NCI-H1417 (cell line): ENCODE measurements around the gene CARD19.
"Not testable (repeated sequence)": the region's sequence is repeated elsewhere in the genome, so short reads cannot be mapped to it uniquely, and the experiment has no call there.

Experiments used
- DNase-seq, 3 experiments: peaks; one replicate each; lab custom pipeline; 2025; lab: John Stamatoyannopoulos, UW

Gene CARD19

DNA sequence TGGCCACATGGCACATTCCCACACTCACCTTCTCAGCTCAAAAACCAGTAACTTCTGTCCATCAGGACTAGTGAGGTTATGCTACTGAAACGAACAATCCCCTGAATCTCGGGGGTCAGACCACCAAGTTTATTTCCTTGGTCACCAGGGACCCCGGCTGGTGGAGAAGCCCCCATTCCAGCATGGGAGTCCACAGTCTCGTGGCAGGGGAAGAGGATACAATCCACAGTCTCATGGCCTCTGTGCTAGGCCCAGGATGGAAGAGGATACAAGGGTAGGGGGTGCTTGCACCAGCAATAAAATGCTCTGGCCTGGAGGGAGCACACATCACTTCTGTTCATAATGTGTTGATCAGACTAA is 7.4 kb upstream of the CARD19 start:
- no peak for DNase-seq

GRCh38 chr9:93089024-93089423 is 7.0 kb upstream of the CARD19 start:
- DNase-seq: no peak

- no peak for DNase-seq
Observed at GRCh38 chr9:93089481-93089991, 6.5 kb upstream of the CARD19 start.

DNA sequence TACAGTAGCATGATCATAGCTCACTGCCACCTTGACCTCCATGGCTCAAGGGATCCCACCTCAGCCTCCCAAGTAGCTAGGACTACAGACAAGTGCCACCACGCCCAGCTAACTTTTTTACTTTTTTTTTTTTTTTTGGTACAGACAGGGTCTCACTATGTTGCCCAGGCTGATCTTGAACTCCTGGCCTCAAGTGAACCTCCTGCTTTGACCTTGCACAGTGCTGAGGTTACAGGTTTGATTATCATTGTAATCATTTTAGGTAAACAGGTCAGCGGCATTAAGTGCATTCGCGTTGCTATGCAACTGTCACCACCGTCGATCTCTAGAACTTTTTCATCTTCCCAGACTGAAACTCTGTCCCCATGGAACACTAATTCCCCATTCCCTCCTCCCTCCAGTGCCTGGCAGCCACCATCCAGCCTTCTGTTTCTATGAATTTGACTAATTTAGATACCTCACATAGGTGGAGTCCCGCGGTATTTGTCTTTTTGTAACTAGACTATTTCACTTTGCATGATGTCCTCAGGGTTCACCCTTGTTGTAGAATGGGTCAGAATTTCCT is 5.8 kb upstream of the CARD19 start:
- DNase-seq: no peak

- DNase-seq: no peak
Observed at GRCh38 chr9:93091056-93091452, 5.0 kb upstream of the CARD19 start.

- DNase-seq: no peak
Observed at GRCh38 chr9:93091453-93092081, 4.5 kb upstream of the CARD19 start.

DNA sequence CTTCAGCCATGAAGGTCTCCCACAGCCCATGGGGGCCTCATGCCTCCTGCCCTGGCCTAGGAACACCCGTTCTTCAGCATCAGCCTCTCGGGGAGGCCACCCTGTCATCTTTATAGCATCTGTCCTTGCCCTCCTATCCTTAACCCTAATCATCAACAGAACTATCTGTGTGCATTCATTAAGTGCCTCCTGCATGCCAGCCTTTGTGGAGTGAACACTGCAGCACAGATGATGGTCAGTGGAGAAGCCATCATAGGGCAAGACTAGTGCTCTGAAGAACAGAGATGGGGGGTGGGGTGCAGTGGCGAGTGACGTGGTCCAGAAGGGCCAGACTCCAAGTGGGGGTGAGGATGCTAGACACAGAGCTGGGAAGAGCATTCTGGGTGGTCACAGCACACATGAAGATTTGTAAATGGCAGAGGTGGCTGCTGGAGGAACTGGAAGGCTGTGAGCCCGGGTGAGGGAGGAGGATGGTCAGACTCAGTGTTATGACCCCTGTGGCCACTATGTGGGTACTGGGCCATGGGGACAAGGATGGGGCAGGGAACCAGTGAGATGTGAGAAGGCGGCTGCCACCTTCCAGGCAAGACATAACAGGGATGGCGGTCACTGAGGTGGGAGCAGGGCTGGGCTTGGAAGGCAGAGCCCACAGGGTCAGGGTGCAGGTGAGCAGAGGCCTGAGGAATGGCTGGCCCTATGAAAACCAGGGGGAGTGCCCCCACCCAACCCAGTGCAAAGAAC is 3.6 kb upstream of the CARD19 start:
- DNase-seq: no peak

- no peak for DNase-seq
Observed at GRCh38 chr9:93093127-93093876, 2.7 kb upstream of the CARD19 start.

GRCh38 chr9:93093877-93094657 is 1.9 kb upstream of the CARD19 start:
- no peak for DNase-seq

- DNase-seq: peak in 1 of 3 experiments; percentile 52
Observed at GRCh38 chr9:93094658-93095204, 1.3 kb upstream of the CARD19 start.

DNA sequence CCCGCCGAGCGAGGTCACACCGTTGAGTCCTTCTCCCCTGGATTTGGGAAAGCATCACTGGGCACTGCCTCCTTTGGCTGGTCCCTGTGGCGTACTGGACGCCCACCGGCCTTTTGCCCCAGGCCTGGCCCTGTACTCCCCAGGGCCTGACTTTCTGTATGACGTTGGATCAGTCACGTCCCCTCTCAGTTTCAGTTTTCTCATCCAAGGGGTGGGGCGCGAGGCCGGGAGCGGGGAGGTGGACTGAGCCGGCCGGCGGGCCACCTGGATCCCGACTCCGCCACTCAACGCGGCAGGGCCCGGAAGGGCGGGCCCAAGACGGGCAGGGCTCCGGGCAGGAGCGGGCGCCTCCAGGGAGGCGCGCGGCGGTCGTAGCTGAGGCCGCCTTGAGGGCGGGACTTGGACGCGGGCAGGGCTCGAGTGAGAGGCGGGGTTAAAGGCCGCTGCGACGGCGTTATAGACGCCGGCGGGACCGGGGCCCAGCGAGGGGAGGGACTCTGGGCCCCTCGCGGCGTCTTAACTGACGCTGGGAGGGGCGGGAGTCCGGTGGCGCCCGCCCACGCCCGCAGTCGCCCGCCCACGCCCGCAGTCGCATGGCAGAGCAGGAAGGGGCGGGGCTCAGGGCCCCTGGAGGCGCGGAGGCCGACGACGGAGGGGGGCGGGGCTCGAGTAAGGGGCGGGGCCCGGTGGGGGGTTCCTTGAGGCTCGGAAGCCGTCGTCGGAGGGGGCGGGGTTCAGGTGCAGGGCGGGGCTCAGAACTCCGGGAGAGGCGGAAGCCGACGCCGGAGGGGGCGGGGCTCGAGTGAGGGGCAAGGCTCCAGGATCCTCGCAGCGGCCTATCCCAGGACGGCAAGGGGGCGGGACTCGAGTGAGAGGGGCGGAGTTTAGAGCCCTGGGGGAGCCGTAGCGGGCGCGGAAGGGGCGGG is 549 bp upstream of the CARD19 start:
- DNase-seq: peak; percentile 95 to 100 (median 100)

DNA sequence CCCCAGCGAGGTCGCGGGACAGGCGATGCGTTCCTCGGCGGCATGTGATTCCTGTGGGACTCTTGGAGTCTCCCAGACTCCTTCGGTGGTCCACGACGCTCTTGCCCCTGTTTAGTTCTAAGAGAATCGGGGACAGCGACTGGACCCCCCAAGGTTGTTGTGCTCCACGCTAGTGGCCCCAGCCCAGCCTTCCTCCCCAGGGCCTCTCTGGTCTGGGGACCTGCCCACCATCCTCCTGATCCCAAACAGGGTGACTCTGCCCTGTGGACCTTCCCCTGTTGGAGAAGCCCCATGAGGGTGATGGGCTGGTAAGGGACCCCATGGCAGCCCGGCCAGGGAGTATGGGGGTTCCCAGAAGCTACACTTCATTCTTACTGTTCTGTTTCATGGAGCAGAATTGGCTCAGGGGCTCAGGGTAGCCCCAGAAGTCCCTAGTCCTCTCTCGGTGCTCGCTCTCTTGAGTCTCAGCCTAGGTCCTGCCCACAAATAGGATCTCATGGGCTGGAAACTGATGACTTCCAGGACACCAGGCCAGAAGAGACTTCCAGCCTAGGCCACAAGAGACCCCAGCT is 880 bp downstream of the CARD19 start:
- DNase-seq: peak in 1 of 3 experiments; percentile 49

DNA sequence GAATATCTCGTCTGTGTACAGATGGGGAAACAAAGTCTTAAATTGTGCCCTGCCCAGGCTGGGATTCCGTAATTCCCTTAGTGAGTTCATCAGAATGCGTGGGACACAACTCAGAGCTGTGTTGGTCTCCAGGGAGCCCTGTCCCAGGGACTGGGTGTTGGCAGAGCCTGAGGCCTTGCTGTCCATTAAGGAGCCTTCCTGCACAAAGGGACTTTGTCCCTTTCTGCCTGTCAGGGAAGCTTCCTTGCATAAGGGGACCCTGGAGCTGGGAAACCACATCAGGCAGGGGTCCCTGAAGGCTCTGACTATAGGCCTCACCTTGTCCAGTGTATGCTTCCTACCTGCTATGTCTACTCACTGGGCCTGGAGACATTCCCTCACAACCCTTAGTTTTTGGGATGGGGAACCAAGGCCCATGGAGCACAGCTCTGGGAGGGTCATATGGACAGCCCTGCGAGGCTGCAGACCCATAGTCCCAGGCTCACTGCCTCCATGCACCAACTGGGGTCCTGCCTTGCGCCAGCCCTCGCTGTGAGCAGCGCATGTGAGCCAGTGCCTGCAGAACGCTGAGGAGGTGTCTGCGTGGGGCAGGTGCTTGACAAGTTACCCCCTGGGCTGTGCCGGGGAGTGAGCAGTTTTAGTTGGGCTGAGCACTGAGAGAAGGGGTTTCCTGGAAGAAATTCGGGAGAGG is 1.6 kb downstream of the CARD19 start:
- DNase-seq: no peak

GRCh38 chr9:93098236-93098946 is 2.4 kb downstream of the CARD19 start:
- DNase-seq: no peak

- no peak for DNase-seq
Observed at GRCh38 chr9:93099551-93100275, 3.7 kb downstream of the CARD19 start.

GRCh38 chr9:93100276-93100636 is 4.2 kb downstream of the CARD19 start:
- DNase-seq: no peak

GRCh38 chr9:93101086-93101485 is 5.1 kb downstream of the CARD19 start:
- DNase-seq: not testable (repeated sequence)

DNA sequence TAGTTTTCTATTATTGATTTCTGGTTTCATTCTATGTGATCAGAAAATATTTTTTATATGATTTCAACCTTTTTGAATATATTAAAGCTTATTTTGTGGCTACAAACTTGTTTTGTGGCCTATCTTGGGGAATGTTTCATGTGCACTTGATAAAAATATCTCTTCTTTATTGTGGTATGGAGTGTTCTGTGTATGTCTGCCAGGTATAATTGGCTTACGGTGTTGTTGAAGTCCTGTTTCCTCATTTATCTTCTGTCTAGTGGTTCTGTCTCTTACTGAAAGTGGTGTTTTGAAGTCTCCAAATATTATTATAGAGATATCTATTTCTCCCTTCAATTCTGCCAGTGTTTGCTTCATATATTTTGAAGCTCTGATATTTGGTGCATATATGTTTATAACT is 9.6 kb downstream of the CARD19 start:
- no peak for DNase-seq
